ENCODE results near the gene NEK11.

The NEK11 gene

GRCh38 chr3:131025539-131025938 lies 1.1 kb upstream of the NEK11 start:
- Histone ChIP-seq H3K4me1 (ENCODE audit: insufficient read depth, low read length, poor library complexity, severe bottlenecking) (peaks cover 57% of the 10 kb centered on the region), H2AFZ (ENCODE audit: low read length) (no peak overlapping the region), H3K9me2 (replicated peaks; ENCODE audit: low read depth, low read length) (no peaks in the 10 kb centered on the region), H3K36me3 (ENCODE audit: insufficient read depth, low read length) (no peaks in the 10 kb centered on the region), H4K20me1 (ENCODE audit: insufficient read depth, low read length, poor library complexity, severe bottlenecking) (no peaks in the 10 kb centered on the region), H3F3A (ENCODE audit: low read depth) (no peaks in the 10 kb centered on the region), H3K4me2 (ENCODE audit: low read depth, low read length, poor library complexity, severe bottlenecking) (peak overlapping the region; percentile 93), H3K27me3 (ENCODE audit: insufficient read depth, low read length, poor library complexity, severe bottlenecking) (no peaks in the 10 kb centered on the region), H3K9me3 (ENCODE audit: insufficient read depth, low read depth, low read length) (no peaks in the 10 kb centered on the region), H3K4me3 (ENCODE audit: low read length, poor library complexity, severe bottlenecking) (peak overlapping the region; percentile 80), H3K79me2 (ENCODE audit: insufficient read depth, low read length) (peaks cover 42% of the 10 kb centered on the region), H3K9ac (ENCODE audit: low read depth, low read length, poor library complexity, severe bottlenecking) (peak overlapping the region; percentile 80)
- TF ChIP-seq, protein P1, sequence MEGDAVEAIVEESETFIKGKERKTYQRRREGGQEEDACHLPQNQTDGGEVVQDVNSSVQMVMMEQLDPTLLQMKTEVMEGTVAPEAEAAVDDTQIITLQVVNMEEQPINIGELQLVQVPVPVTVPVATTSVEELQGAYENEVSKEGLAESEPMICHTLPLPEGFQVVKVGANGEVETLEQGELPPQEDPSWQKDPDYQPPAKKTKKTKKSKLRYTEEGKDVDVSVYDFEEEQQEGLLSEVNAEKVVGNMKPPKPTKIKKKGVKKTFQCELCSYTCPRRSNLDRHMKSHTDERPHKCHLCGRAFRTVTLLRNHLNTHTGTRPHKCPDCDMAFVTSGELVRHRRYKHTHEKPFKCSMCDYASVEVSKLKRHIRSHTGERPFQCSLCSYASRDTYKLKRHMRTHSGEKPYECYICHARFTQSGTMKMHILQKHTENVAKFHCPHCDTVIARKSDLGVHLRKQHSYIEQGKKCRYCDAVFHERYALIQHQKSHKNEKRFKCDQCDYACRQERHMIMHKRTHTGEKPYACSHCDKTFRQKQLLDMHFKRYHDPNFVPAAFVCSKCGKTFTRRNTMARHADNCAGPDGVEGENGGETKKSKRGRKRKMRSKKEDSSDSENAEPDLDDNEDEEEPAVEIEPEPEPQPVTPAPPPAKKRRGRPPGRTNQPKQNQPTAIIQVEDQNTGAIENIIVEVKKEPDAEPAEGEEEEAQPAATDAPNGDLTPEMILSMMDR (conservative IDR thresholded peaks at IDR 0.05; ENCODE audit: low read length): no peak
- no peak for TF ChIP-seq EZH2phosphoT487 (IDR thresholded peaks at IDR 0.05; ENCODE audit: borderline replicate concordance)

DNA sequence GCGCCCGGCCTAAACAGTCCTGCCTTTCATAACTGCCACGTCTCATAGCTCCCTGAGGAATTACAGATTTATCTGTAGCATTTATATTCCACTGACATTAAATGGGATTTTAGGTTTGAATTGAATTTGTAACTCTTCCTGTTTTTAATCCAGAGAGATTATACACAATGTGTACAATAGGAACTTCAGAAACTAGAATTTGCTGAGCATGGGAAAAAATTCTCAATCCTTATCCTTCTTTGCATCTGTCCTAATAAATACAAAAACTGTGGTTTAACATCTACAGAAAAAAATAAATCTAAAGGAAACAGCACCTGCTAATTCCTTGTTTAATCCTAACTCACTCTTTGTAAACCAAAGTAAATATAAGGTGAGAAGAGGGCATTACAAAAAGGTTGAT lies 2.2 kb downstream of the NEK11 start:
- no peaks in the 10 kb centered on the region for H3K9me3 ChIP-seq (ENCODE audit: insufficient read depth, low read depth, low read length)
- H3K4me1 ChIP-seq (ENCODE audit: insufficient read depth, low read length, poor library complexity, severe bottlenecking): peaks cover 28% of the 10 kb centered on the region
- no peaks in the 10 kb centered on the region for H3K9me2 ChIP-seq (replicated peaks; ENCODE audit: low read depth, low read length)
- no peak overlapping the region for H3K4me3 ChIP-seq (ENCODE audit: low read length, poor library complexity, severe bottlenecking)
- H3K36me3 ChIP-seq (ENCODE audit: insufficient read depth, low read length): no peaks in the 10 kb centered on the region
- TF ChIP-seq EZH2phosphoT487 (IDR thresholded peaks at IDR 0.05; ENCODE audit: borderline replicate concordance): no peak
- TF ChIP-seq, protein P1 (conservative IDR thresholded peaks at IDR 0.05; ENCODE audit: low read length): no peak
- no peak overlapping the region for H3K4me2 ChIP-seq (ENCODE audit: low read depth, low read length, poor library complexity, severe bottlenecking)
- no peak overlapping the region for H2AFZ ChIP-seq (ENCODE audit: low read length)
- H3K79me2 ChIP-seq (ENCODE audit: insufficient read depth, low read length): peaks cover 24% of the 10 kb centered on the region
- no peak overlapping the region for H3K9ac ChIP-seq (ENCODE audit: low read depth, low read length, poor library complexity, severe bottlenecking)
- H3F3A ChIP-seq (ENCODE audit: low read depth): no peaks in the 10 kb centered on the region
- H4K20me1 ChIP-seq (ENCODE audit: insufficient read depth, low read length, poor library complexity, severe bottlenecking): no peaks in the 10 kb centered on the region
- no peaks in the 10 kb centered on the region for H3K27me3 ChIP-seq (ENCODE audit: insufficient read depth, low read length, poor library complexity, severe bottlenecking)

- Histone ChIP-seq H4K20me1 (ENCODE audit: insufficient read depth, low read length, poor library complexity, severe bottlenecking) (no peaks in the 10 kb centered on the region), H2AFZ (ENCODE audit: low read length) (no peak overlapping the region), H3K79me2 (ENCODE audit: insufficient read depth, low read length) (no peaks in the 10 kb centered on the region), H3K4me2 (ENCODE audit: low read depth, low read length, poor library complexity, severe bottlenecking) (no peak overlapping the region), H3K9ac (ENCODE audit: low read depth, low read length, poor library complexity, severe bottlenecking) (no peak overlapping the region), H3F3A (ENCODE audit: low read depth) (no peaks in the 10 kb centered on the region), H3K27me3 (ENCODE audit: insufficient read depth, low read length, poor library complexity, severe bottlenecking) (no peaks in the 10 kb centered on the region), H3K4me1 (ENCODE audit: insufficient read depth, low read length, poor library complexity, severe bottlenecking) (peaks cover 4% of the 10 kb centered on the region), H3K36me3 (ENCODE audit: insufficient read depth, low read length) (no peaks in the 10 kb centered on the region), H3K9me2 (replicated peaks; ENCODE audit: low read depth, low read length) (no peaks in the 10 kb centered on the region), H3K9me3 (ENCODE audit: insufficient read depth, low read depth, low read length) (no peaks in the 10 kb centered on the region), H3K4me3 (ENCODE audit: low read length, poor library complexity, severe bottlenecking) (no peak overlapping the region)
- TF ChIP-seq, protein P1 (conservative IDR thresholded peaks at IDR 0.05; ENCODE audit: low read length): no peak
- TF ChIP-seq EZH2phosphoT487 (IDR thresholded peaks at IDR 0.05; ENCODE audit: borderline replicate concordance): no peak
These were observed 5.0 kb downstream of the NEK11 start for GRCh38 chr3:131031660-131032059.

All from Loucy (cell line).